Adrenal gland (tissue), 12 donors: Measurements from ENCODE around the gene GRID1. TPM values are rescaled to one million over a fixed set of nuclear protein-coding genes. Genes with fewer than 3 reads are reported as not detected.

Experiments used
- DNase-seq, 7 donors: peaks; one replicate each; pipeline ENCODE4 v3.0.0-alpha.2; 2019 to 2020
- H3K27ac ChIP-seq, 5 donors: fragments of 200-600 bp; sonication (generic) in 4 of 5; 1 replicate in 3 of 5; 2 replicates in 2 of 5; pipeline versions ENCODE4 v1.5.1 to v1.8.0; 2016 to 2020; ENCODE audit warnings: mild to moderate bottlenecking in 1 of 5
- H3K27me3 ChIP-seq: fragments of 200-600 bp; 2 replicates; pipeline ENCODE4 v1.8.0; 2021
- H3K36me3 ChIP-seq, 2 donors: fragments of 200-600 bp; replicated peaks in 1 of 2; 1 replicate in 1 of 2; 2 replicates in 1 of 2; pipeline versions ENCODE4 v1.5.1 to v1.8.0; 2018 to 2022
- H3K4me1 ChIP-seq, 2 donors: fragments of 200-600 bp; replicated peaks in 1 of 2; 1 replicate in 1 of 2; 2 replicates in 1 of 2; pipeline versions ENCODE4 v1.5.1 to v1.8.0; 2018 to 2021
- H3K4me3 ChIP-seq, 4 donors: fragments of 200-600 bp; sonication (generic) in 3 of 4; one replicate each; pipeline ENCODE4 v1.5.1; 2016 to 2018
- H3K9me3 ChIP-seq, 3 donors: fragments of 200-600 bp; sonication (generic) in 1 of 3; replicated peaks in 1 of 3; 1 replicate in 2 of 3; 2 replicates in 1 of 3; pipeline versions ENCODE4 v1.5.1 to v1.8.0; 2016 to 2021
- POLR2A ChIP-seq, 2 donors: fragments of 450-650 bp; IDR thresholded peaks; one replicate each; pipeline ENCODE4 v1.6.1; 2017; ENCODE audit warnings: antibody characterized with exemption in 2 of 2, mild to moderate bottlenecking in 2 of 2, moderate library complexity in 1 of 2
- WGBS, 4 donors: extraction: QIAGEN DNeasy Blood & Tissue Kit in 2 of 4; methylation state at CpG; one replicate each; pipeline versions ENCODE4 v1.1.5 to v1.1.7; 2013 to 2017; 5-methylcytosine and 5-hydroxymethylcytosine counted together
- intact Hi-C, 2 donors: fragments of 100-400 bp; cut with DNase I; formaldehyde crosslinking; loops; one replicate each; pipeline versions ENCODE4 v1.14.1 to v1.15.0; 2022 to 2023
- polyA plus RNA-seq, 3 donors: library from polyadenylated mRNA; stranded (reverse); fragments of 200-250 nt in 2 of 3; fragments of 350-450 nt in 1 of 3; fragmentation: Illumina TruSeq in 1 of 3; extraction: RNeasy Lipid Tissue Mini Kit (QIAGEN cat#74804) in 1 of 3; gene quantifications; one replicate each; pipeline ENCODE4 v1.2.3, GENCODE V29; 2013 to 2014
- total RNA-seq, 9 donors: library from RNA; depleted of rRNA in 4 of 9; stranded (reverse); fragments of >200 nt in 4 of 9; fragments of 120-200 nt in 1 of 9; fragmentation: NEBNext Ultra II Directional in 1 of 9; extraction: Animal tissue kit (Norgen Biotek cat#: 25700) in 1 of 9; gene quantifications; one replicate each; pipeline versions ENCODE4 v1.1.0 to v1.2.4, GENCODE V29; 2013 to 2023
- TF ChIP-seq, protein P1 (sequence below), 6 experiments: fragments of 450-650 bp in 4 of 6; fragments of 200-600 bp in 2 of 6; sonication (generic) in 1 of 6; IDR thresholded peaks; 1 replicate in 5 of 6; 2 replicates in 1 of 6; pipeline versions ENCODE4 v1.5.1 to v1.8.0; 2016 to 2021; ENCODE audit warnings: antibody characterized with exemption in 6 of 6, mild to moderate bottlenecking in 2 of 6, moderate library complexity in 1 of 6
- donor health status: healthy with polysubstance abuse.
- donor health status: Bipolar disorder and iron deficiency.
- donor health status: DM: yes; HTN: yes; CAD: no.
- donor health status: DM: no; HTN: no; CAD: no.
- donor health status: DM: no; HTN: no; CAD: no.
- donor health status: DM: yes; HTN: yes; CAD: no.

Gene GRID1
- total and polyA plus RNA-seq, 12 donors = 2.2 to 8.0 (median 4.1) TPM

DNA sequence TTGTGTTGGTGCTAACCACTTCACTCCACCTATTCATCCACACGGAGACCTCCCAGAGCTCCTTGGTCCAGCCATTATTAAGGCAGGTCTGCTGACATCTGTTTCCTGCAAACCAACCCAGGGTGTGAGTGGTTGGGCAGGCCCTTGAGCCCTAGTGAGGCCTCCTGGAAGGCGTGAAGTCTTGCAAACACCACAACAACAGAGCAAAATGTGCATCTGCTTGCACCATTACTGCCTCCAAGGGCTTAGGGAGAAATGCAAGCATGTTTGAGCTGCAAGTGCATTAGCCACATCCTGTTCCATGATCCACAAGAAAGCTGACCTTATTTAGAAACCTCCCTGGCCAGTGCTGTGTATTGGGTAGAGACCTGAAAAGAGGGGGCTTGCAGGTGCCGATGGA lies 325.5 kb downstream of the GRID1 start:
- Histone ChIP-seq H3K36me3 (no peaks in the 10 kb centered on the region), H3K27me3 (no peaks in the 10 kb centered on the region), H3K4me3 (no peak overlapping the region), H3K4me1 (no peaks in the 10 kb centered on the region), H3K9me3 (no peaks in the 10 kb centered on the region), H3K27ac (no peak overlapping the region)
- intact Hi-C loops = no loop called here
- TF ChIP-seq POLR2A (IDR thresholded peaks at IDR 0.05) = no peak
- TF ChIP-seq, protein P1, sequence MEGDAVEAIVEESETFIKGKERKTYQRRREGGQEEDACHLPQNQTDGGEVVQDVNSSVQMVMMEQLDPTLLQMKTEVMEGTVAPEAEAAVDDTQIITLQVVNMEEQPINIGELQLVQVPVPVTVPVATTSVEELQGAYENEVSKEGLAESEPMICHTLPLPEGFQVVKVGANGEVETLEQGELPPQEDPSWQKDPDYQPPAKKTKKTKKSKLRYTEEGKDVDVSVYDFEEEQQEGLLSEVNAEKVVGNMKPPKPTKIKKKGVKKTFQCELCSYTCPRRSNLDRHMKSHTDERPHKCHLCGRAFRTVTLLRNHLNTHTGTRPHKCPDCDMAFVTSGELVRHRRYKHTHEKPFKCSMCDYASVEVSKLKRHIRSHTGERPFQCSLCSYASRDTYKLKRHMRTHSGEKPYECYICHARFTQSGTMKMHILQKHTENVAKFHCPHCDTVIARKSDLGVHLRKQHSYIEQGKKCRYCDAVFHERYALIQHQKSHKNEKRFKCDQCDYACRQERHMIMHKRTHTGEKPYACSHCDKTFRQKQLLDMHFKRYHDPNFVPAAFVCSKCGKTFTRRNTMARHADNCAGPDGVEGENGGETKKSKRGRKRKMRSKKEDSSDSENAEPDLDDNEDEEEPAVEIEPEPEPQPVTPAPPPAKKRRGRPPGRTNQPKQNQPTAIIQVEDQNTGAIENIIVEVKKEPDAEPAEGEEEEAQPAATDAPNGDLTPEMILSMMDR (IDR thresholded peaks at IDR 0.05) = no peak
- peak in 1 of 7 donors; percentile 35 for DNase-seq
- 71 to 90% (median 75%) methylated on average over 2 to 3 of the region's 3 CpGs for WGBS, 4 donors

DNA sequence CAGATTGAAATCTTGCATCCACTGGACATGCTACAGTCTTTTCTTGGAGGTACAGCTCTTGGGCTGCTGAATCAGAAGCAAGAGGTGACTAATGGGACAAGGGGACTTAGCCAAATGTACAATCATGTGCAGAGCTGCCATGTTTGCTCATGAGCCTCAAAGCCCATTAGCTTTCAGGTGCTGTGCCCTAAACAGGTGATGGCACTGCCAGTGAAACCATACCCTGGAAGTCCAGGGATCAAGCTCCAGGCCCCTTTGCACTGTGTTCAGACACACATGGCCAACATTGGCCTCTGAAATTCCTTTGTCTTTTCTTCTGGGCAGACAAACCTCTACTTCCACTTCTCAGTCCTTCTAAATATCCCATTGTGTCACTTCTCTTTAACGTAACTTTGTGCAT lies 328.2 kb downstream of the GRID1 start:
- Histone ChIP-seq H3K27ac (no peak overlapping the region), H3K36me3 (no peaks in the 10 kb centered on the region), H3K4me3 (no peak overlapping the region), H3K27me3 (no peaks in the 10 kb centered on the region), H3K4me1 (no peaks in the 10 kb centered on the region), H3K9me3 (no peaks in the 10 kb centered on the region)
- intact Hi-C loops = no loop called here
- peak in 1 of 7 donors; percentile 24 for DNase-seq
- 91 to 100% (median 96%) methylated on average over 1 of the region's 1 CpG for WGBS, 4 donors
- TF ChIP-seq POLR2A (IDR thresholded peaks at IDR 0.05) = no peak
- TF ChIP-seq, protein P1 (IDR thresholded peaks at IDR 0.05) = no peak

- Histone ChIP-seq H3K9me3 (no peaks in the 10 kb centered on the region), H3K36me3 (no peaks in the 10 kb centered on the region)
- WGBS, 4 donors = 81 to 88% (median 83%) methylated on average over 5 of the region's 5 CpGs
These were observed 329.5 kb downstream of the GRID1 start for GRCh38 chr10:86037096-86037495.

DNA sequence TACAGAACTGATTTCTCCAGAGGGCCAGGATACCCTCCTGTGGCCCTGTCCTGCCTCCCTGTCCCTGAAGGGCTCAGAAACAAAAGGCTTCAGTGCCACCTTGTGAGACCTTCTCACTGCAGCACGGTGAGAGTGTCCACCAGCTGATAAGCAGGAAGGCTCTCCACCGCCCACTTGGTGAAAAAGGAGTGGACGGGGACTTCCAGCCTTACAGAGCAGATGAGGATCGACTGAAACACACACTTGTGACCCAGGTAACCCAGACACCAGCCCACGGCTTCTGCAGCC lies 330.1 kb downstream of the GRID1 start:
- peak in 1 of 7 donors; percentile 41 for DNase-seq

More at GRCh38 chr10:86037096-86037495, 329.5 kb downstream of the GRID1 start:
- no peak overlapping the region for H3K27ac ChIP-seq
- TF ChIP-seq, protein P1 (IDR thresholded peaks at IDR 0.05) = no peak
- no peak for TF ChIP-seq POLR2A (IDR thresholded peaks at IDR 0.05)
- no peak overlapping the region for H3K4me3 ChIP-seq
- H3K27me3 ChIP-seq = no peaks in the 10 kb centered on the region
- H3K4me1 ChIP-seq = no peaks in the 10 kb centered on the region
- DNase-seq = peak in 1 of 7 donors; percentile 23
- intact Hi-C loops = no loop called here

More for the DNA sequence above, 330.1 kb downstream of the GRID1 start:
- H3K4me3 ChIP-seq = no peak overlapping the region
- H3K27ac ChIP-seq = no peak overlapping the region
- 82 to 88% (median 83%) methylated on average over 4 to 5 of the region's 5 CpGs for WGBS, 4 donors
- no peaks in the 10 kb centered on the region for H3K36me3 ChIP-seq
- no peaks in the 10 kb centered on the region for H3K27me3 ChIP-seq
- TF ChIP-seq, protein P1 (IDR thresholded peaks at IDR 0.05) = no peak
- TF ChIP-seq POLR2A (IDR thresholded peaks at IDR 0.05) = no peak
- intact Hi-C loops = no loop called here
- H3K4me1 ChIP-seq = no peaks in the 10 kb centered on the region
- no peaks in the 10 kb centered on the region for H3K9me3 ChIP-seq
